GM08714 (cell line): Measurements from ENCODE around the gene SLC35E1.

Source experiments
- H3K4me3 ChIP-seq: fragments of 200-500 bp; sonication (Bioruptor generic); 2 replicates; pipeline ENCODE4 v1.5.1; 2014; ENCODE audit warnings: mild to moderate bottlenecking, low read length, inconsistent platforms
- ZNF274 ChIP-seq: IDR thresholded peaks from 2 replicates; pipeline ENCODE4 v1.6.1; 2012; ENCODE audit warnings: mild to moderate bottlenecking, low read depth, low read length

The SLC35E1 gene

GRCh38 chr19:16536130-16536529, 36.1 kb downstream of the SLC35E1 start:
- TF ChIP-seq ZNF274, result no peak
- H3K4me3 ChIP-seq, result no peak overlapping the region

- no peak for TF ChIP-seq ZNF274
Measured at GRCh38 chr19:16535381-16535780, 36.8 kb downstream of the SLC35E1 start.

GRCh38 chr19:16532440-16533234, 39.6 kb downstream of the SLC35E1 start:
- no peak overlapping the region for H3K4me3 ChIP-seq
- TF ChIP-seq ZNF274, result no peak

More at GRCh38 chr19:16535381-16535780, 36.8 kb downstream of the SLC35E1 start:
- no peak overlapping the region for H3K4me3 ChIP-seq

GRCh38 chr19:16531380-16531669, 40.9 kb downstream of the SLC35E1 start:
- H3K4me3 ChIP-seq, result no peak overlapping the region
- TF ChIP-seq ZNF274, result no peak

GRCh38 chr19:16530540-16531379, 41.5 kb downstream of the SLC35E1 start:
- no peak for TF ChIP-seq ZNF274
- no peak overlapping the region for H3K4me3 ChIP-seq

GRCh38 chr19:16529466-16530144, 42.6 kb downstream of the SLC35E1 start:
- H3K4me3 ChIP-seq, result no peak overlapping the region
- no peak for TF ChIP-seq ZNF274

- H3K4me3 ChIP-seq, result no peak overlapping the region
- TF ChIP-seq ZNF274, result no peak
Measured at GRCh38 chr19:16527971-16528521, 44.2 kb downstream of the SLC35E1 start.

- no peak for TF ChIP-seq ZNF274
- H3K4me3 ChIP-seq, result no peak overlapping the region
Measured at GRCh38 chr19:16527334-16527935, 44.8 kb downstream of the SLC35E1 start.

- no peak for TF ChIP-seq ZNF274
Measured at GRCh38 chr19:16525751-16526481, 46.3 kb downstream of the SLC35E1 start.

GRCh38 chr19:16524991-16525734, 47.1 kb downstream of the SLC35E1 start:
- TF ChIP-seq ZNF274, result no peak
- H3K4me3 ChIP-seq, result no peak overlapping the region

More at GRCh38 chr19:16525751-16526481, 46.3 kb downstream of the SLC35E1 start:
- H3K4me3 ChIP-seq, result no peak overlapping the region

- no peak for TF ChIP-seq ZNF274
- no peak overlapping the region for H3K4me3 ChIP-seq
Measured at GRCh38 chr19:16522559-16523377, 49.4 kb downstream of the SLC35E1 start.
